HTERT RPE-1 (cell line): Measurements from ENCODE around the gene COLQ.
"Not testable (repeated sequence)": the region's sequence is repeated elsewhere in the genome, so short reads cannot be mapped to it uniquely, and the experiment has no call there.

Experiments
- in situ Hi-C: fragments of 300-500 bp; cut with MboI; formaldehyde crosslinking; loops from 4 replicates; pipeline ENCODE4 v1.14.3; 2020; ENCODE audit warnings: low sequenced_read_pairs

The COLQ gene

GRCh38 chr3:15458212-15458780 lies 63.2 kb downstream of the COLQ start:
- in situ Hi-C loops, result no loop called here

- in situ Hi-C loops, result not testable (repeated sequence)
These were observed 64.6 kb downstream of the COLQ start for GRCh38 chr3:15456915-15457314.

- in situ Hi-C loops, result no loop called here
These were observed 65.2 kb downstream of the COLQ start for GRCh38 chr3:15456321-15456720.

GRCh38 chr3:15455756-15456155 lies 65.8 kb downstream of the COLQ start:
- in situ Hi-C loops, result no loop called here

GRCh38 chr3:15454965-15455364 lies 66.5 kb downstream of the COLQ start:
- in situ Hi-C loops, result no loop called here

GRCh38 chr3:15453991-15454625 lies 67.4 kb downstream of the COLQ start:
- in situ Hi-C loops, result no loop called here

- in situ Hi-C loops, result no loop called here
These were observed 68.0 kb downstream of the COLQ start for GRCh38 chr3:15453501-15453900.

GRCh38 chr3:15452961-15453360 lies 68.5 kb downstream of the COLQ start:
- in situ Hi-C loops, result no loop called here

GRCh38 chr3:15452156-15452555 lies 69.3 kb downstream of the COLQ start:
- in situ Hi-C loops, result no loop called here

- in situ Hi-C loops, result no loop called here
These were observed 70.0 kb downstream of the COLQ start for GRCh38 chr3:15451216-15452113.

- in situ Hi-C loops, result no loop called here
These were observed 70.9 kb downstream of the COLQ start for GRCh38 chr3:15450438-15451215.

GRCh38 chr3:15449489-15450224 lies 71.8 kb downstream of the COLQ start:
- in situ Hi-C loops, result no loop called here

GRCh38 chr3:15443826-15444524 lies 77.5 kb downstream of the COLQ start:
- in situ Hi-C loops, result no loop called here

GRCh38 chr3:15440891-15441290 lies 80.6 kb downstream of the COLQ start:
- in situ Hi-C loops, result no loop called here

- in situ Hi-C loops, result no loop called here
These were observed 82.0 kb downstream of the COLQ start for GRCh38 chr3:15439476-15439875.

GRCh38 chr3:15438983-15439382 lies 82.5 kb downstream of the COLQ start:
- in situ Hi-C loops, result no loop called here

GRCh38 chr3:15436246-15436645 lies 85.3 kb downstream of the COLQ start:
- in situ Hi-C loops, result no loop called here

- in situ Hi-C loops, result no loop called here
These were observed 86.8 kb downstream of the COLQ start for GRCh38 chr3:15434756-15435155.

GRCh38 chr3:15433531-15433930 lies 88.0 kb downstream of the COLQ start:
- in situ Hi-C loops, result no loop called here

- in situ Hi-C loops, result no loop called here
These were observed 90.2 kb downstream of the COLQ start for GRCh38 chr3:15431256-15431837.
